ENCODE data around the gene TOR2A.
A peak's percentile ranks its signal among the peaks of the same experiment; 100 is the strongest.
"Not testable (repeated sequence)": the region's sequence is repeated elsewhere in the genome, so short reads cannot be mapped to it uniquely, and the experiment has no call there.

TOR2A gene
- total RNA-seq, result 19.1 to 28.1 (median 24.7) reads per million in 4 experiments

GRCh38 chr9:127734747-127735529 is at the start of gene TOR2A:
TSS of gene TOR2A (minus strand) at chr9:127735294. CDS start at chr9:127735270, 24 bp downstream.
- peak; percentile 98 for DNase-seq

- peak; percentile 38 for DNase-seq
These were observed 48.3 kb upstream of the TOR2A start for GRCh38 chr9:127783111-127784008.

- no peak for DNase-seq
These were observed 46.7 kb upstream of the TOR2A start for GRCh38 chr9:127781806-127782205.

DNA sequence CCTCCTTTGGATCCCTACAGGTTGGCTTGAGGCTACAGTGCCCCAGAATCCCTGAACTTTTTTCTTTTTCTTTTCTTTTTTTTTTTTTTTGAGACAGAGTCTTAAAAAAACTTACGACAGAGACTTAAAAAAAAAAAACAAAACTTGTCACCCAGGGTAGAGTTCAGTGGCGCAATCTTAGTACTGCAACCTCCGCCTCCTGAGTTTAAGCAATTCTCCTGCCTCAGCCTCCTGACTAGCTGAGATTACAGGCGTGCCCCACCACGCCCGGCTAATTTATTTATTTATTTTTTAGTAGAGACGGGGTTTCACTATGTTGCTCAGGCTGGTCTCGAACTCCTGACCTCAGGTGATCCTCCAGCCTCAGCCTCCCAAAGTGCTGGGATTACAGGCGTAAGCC is 45.8 kb upstream of the TOR2A start:
- DNase-seq, result not testable (repeated sequence)

DNA sequence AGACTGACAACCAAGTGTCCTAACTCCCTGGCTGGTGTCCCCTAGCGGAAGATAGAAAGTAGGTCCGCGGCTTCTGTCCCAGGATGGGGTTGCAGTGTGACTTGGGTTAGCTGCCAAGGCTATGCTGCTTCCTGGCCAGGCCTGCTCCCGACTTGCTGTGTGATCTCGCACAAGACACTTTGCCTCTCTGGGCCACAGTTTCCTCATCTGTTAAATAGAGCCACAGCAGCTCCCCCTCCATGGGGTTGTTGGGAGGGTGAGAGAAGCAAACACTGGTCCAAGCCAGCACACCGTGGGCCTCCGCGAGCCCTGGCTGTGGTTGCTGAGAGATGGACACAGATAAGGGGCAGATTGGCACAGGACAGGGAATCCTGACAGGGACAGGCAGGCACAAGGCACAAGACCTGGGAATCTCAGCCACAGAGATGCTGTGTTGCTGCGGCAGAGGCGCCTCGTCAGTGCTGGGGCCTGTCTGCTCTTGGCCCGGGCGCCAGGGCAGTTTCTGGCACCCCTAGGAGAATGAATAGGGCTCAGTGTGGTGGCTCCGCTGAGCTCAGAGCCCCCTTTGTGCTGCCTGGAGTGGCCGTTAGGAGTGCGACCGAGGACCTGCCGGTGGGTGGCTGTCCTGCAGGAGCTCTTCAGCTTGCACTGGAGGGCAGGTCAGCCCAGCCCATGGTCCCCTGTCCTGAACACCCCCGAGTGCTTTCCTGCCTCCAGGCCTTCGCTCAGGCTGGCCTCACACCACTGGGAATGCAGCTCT is 45.2 kb upstream of the TOR2A start:
- no peak for DNase-seq

DNA sequence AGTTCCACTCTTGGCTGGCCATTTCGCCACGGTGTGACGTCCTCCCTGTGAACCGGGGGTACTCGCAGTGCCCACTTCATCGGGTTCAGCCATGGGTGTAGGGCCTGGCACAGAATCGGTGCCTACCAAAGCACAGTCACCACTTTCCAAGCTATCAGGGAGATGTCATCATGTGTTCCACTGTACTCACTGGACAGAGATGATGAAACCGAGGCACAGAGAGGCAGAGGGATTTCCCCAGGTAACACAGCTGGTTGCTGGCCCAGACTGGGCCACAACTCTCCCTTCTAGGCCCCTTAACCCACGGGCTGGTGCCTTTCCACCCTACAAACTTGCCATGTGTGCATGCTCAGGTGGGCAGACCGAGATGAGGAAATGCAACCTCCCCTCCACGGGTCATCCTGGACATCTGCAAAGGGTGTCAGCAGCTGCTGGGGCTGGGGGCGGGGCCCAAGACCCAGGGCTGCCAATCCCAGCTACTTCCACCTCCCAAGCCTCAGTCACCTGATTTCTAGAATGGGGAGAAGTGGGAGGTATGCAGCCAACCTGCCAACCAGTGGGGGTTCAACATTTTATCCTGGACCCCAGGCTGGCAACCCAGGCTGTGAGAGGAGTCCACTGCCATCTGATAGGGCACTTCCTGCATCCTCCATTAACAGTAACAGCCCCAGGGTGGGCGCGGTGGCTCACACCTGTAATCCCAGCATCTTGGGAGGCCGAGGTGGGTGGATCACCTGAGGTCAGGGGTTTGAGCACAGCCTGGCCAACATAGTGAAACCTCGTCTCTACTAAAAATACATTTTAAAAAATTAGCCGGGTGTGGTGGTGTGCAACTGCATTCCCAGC is 44.3 kb upstream of the TOR2A start:
- DNase-seq, result no peak

DNA sequence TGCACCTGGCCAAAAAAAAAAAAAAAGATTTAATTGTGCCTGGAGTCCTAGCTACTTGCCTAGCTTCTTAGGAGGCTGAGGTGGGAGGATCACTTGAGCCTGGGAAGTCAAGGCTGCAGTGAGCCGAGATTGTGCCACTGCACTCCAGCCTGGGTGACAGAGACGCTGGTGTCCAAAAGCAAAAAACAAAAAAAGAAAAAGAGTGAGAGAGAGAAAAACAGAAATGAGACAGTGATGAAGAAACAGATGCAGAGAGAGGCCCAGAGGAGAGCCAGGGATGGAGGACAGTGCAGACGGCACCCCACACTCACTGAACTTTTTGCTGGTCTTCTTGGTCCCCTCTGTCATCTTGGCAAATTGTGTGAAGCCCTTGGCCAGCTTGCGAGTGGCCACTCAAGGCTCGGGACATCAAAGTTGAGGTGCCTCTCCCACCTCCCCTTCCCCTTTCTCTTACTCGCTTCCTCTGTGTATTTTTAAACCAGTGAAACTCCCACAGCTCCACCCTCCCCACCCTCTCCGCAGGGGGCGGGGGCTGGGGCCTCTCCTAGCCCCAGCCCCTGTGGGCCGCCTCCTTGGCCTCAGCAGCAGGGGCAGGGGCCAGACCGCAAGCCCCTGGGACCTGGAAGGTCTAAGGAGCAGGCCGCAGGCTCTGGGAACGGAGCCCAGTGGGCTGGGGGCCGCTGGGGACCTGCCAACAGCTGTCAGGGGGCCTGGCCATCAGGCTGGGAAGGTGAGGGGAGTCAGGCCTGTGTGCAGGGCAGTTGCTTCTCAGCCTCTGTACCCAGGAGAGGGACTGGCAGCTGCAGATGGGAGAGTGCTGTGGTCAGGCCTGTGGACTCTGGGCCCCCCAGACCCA is 43.4 kb upstream of the TOR2A start, which contains the start of gene SH2D3C:
Gene SH2D3C (minus strand): TSS at position 387 of the 856 bp plus-strand sequence. CDS start 39 bp downstream, at position 348.
- DNase-seq, result no peak

GRCh38 chr9:127777368-127777980 is 42.4 kb upstream of the TOR2A start:
- DNase-seq, result no peak

- DNase-seq, result no peak
These were observed 41.8 kb upstream of the TOR2A start for GRCh38 chr9:127776924-127777289.

DNA sequence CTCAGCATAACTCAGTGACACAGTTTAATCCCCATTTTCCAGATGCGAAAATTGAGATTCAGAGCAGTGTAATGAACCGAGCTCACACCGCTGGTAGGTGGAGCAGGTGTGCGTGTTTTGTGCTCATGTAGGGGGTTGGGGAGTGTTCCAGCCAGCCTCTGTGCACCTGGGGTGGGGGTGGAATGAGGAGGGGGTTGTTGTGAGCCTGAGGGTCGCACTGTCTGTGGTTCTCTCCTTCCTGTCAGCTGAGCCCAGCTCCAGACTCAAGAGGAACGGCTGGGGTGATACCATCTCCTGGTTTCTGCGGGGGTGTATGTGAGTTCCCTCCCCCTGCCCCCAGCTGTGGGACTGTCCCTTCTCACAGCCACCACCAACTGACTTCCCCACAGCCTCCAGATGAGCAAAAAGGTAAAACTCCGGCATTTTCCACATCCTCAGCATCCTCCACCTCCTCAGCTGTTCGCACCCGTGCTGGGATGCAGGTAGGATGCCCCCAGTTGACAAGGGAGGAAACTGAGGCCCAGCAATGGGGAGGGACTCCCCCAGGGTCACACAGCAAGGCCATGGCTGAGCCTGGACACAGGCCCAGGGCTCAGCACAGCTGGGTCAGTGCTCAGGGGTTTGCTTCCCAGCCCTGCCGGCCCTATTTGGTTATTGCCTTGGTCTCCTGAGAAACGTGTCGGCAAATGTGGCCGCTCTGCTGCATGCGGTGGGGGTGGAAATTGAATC is 41.3 kb upstream of the TOR2A start:
- DNase-seq, result peak; percentile 54

DNA sequence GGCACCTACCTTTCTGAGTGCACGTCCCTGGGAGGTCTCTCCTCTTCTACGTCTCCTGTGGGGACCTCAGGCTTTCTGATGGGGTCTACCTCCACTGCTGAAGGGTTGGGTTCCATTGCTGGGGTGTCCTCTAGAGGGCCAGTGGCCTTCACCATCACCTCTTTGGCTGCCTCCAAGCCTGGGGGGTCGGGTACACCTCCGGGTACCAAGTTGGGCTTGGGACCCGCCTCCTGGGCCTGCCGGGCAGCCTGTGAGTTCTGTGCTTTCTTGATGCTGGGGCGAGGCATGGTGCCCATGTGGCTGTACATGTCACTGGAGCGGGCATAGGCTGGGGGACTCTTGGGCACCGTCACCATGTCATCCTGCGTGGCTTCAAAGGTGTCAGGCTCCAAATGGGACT is 38.9 kb upstream of the TOR2A start:
- no peak for DNase-seq

DNA sequence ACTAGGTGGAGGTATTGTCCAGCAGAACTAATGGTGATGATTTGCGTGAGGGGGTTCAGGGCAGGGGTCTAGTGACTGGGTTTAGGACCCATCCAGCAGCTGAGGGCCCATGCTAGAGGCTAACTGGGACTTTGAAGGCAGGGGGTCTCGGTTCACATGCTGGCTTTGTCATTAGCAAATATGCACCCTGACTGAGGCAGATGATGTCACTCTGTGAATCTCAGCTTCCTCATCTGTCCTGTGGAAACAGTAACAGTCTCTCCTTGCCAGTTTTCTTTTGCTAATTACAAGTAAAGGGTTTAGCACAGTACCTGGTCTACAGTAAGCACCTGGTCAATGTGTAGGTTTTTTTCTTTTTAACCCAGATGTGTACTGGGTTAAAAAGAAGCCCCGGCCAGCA is 38.2 kb upstream of the TOR2A start:
- no peak for DNase-seq

DNA sequence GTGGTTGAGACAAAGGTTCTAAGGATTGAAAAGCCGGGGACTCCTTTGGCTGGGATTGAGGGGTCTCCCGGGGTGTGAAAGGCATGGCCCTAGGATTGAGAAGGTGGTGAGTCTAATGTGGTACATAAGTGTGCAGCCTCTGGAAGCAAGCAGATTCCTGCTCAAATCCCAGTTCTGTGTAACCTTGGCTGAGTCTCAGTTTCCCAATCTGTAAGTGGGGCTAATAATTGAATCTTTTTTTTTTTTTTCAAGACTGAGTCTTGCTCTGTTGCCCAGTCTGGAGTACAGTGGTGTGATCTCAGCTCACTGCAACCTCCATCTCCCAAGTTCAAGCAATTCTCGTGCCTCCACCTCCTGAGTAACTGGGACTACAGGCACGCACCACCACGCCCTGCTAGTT is 37.5 kb upstream of the TOR2A start:
- DNase-seq, result no peak

DNA sequence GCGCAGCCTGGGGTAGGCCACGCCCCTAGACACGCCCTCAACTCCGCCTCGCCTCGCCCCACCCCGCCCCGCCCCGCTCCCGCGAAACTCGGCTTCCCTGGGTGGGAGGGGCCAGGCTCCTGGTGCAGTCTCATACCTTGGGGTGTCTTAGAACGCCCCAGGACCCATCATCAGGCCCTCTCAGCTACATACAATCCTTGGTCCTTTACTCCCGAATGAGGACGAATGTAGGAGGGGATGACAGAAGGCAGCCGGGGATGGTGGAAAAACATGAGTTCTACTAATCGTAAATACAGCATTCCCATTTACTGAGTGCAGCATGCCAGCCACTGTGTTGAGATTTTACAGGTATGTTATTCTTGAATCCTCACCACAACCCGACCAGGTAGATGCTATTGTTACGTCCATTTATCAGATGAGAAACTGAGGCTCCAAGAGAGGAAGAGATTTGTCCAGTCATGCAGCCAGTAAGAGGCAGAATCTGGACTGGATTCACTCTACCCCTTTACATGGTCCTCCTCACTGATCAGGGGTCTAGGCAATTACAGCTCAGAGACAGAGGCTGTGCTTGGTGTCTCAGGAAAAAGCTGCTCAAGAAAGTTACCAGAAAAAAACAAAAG is 36.6 kb upstream of the TOR2A start:
- DNase-seq, result no peak

GRCh38 chr9:127770905-127771569 is 35.9 kb upstream of the TOR2A start:
- DNase-seq, result peak; percentile 88

DNA sequence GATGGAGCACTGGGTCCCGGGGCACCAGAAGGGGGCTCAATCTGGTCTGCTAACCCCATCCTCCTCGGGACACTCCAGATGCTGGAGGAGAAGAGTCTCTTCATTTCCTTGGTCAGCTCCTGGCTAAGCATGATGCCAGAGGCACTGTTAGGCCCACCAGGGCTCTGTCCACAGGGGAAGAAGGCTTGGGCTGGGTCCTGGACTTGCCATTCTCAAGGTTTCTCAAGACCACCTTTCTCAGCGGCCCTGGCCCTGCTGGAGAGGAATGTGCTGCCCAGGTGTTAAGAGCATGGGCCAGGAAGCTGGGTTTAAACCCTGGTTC is 35.5 kb upstream of the TOR2A start:
- no peak for DNase-seq

DNA sequence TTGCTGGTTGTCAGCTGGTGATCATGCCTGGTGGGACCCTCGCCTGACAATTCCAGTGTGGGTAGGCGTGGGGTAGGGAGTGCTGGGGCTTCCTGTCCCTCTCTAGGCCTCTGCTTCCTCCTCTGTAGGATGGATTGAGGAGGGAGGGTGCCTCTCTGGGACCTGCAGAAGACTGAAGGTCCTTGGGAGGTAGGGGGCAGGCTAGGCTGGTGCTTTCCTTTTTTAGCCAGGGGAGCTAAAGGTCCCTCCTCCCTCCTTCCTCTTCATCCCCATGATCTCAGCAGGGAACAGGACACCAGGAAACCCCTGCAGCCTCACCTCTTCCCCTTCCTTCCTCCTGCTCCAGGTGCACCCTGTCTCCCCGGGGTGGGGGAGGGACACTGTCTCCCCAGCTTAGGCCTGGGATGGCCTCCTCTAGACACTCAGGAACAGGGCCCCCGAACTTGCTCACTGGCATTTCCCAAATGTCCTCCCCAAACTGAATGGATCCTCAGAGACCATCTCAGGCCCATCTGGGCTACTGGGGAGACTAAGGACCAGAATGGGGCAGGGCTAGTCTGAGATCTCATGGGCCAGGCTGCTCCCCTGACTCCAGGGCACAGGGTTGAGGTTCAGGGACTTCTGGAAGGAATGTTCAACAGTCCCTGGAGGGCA is 35.0 kb upstream of the TOR2A start:
- DNase-seq, result no peak

- no peak for DNase-seq
These were observed 34.0 kb upstream of the TOR2A start for GRCh38 chr9:127769101-127769500.

Measured in effector CD8-positive, alpha-beta T cell (primary cell).